Mesendoderm (in vitro differentiated cells): ENCODE measurements around the gene VENTX.

Experiments used
- DNase-seq: peaks from one replicate; pipeline ENCODE4 v3.0.0; 2013
- H2AK5ac ChIP-seq: 2 replicates; pipeline ENCODE4 v1.6.1; 2013; ENCODE audit warnings: low read length, inconsistent platforms
- H2BK120ac ChIP-seq: 2 replicates; pipeline ENCODE4 v1.6.1; 2013; ENCODE audit warnings: low read depth, mild to moderate bottlenecking, low read length, moderate library complexity, mixed read lengths
- H2BK15ac ChIP-seq: replicated peaks from 2 replicates; pipeline ENCODE4 v1.6.1; 2013; ENCODE audit warnings: low read depth, mild to moderate bottlenecking, moderate library complexity
- H2BK5ac ChIP-seq: 2 replicates; pipeline ENCODE4 v1.6.1; 2013; ENCODE audit warnings: low read length, inconsistent platforms
- H3K18ac ChIP-seq: 2 replicates; pipeline ENCODE4 v1.6.1; 2013; ENCODE audit warnings: mild to moderate bottlenecking, low read length, mixed read lengths
- H3K23ac ChIP-seq: one replicate; pipeline ENCODE4 v1.6.1; 2013; ENCODE audit warnings: low read length
- H3K27ac ChIP-seq: 2 replicates; pipeline ENCODE4 v1.5.1; 2013; ENCODE audit warnings: low read depth, mild to moderate bottlenecking, inconsistent platforms, low read length, moderate library complexity
- H3K27me3 ChIP-seq: 2 replicates; pipeline ENCODE4 v1.6.1; 2013; ENCODE audit warnings: low read length, control low read depth, mild to moderate bottlenecking, inconsistent platforms; ENCODE audit not compliant: insufficient read depth, poor library complexity
- H3K36me3 ChIP-seq: 2 replicates; pipeline ENCODE4 v1.6.1; 2013; ENCODE audit warnings: low read length, inconsistent platforms; ENCODE audit not compliant: control insufficient read depth, insufficient read depth
- H3K4ac ChIP-seq: one replicate; pipeline ENCODE4 v1.6.1; 2013; ENCODE audit warnings: low read depth, mild to moderate bottlenecking, low read length, moderate library complexity
- H3K4me1 ChIP-seq: 2 replicates; pipeline ENCODE4 v1.6.1; 2013; ENCODE audit warnings: low read depth, low read length, inconsistent platforms; ENCODE audit not compliant: control insufficient read depth
- H3K4me2 ChIP-seq: 2 replicates; pipeline ENCODE4 v1.6.1; 2013; ENCODE audit warnings: low read length
- H3K4me3 ChIP-seq: 2 replicates; pipeline ENCODE4 v1.5.1; 2013; ENCODE audit warnings: mild to moderate bottlenecking, low read length
- H3K56ac ChIP-seq: one replicate; pipeline ENCODE4 v1.6.1; 2013; ENCODE audit warnings: low read length
- H3K79me1 ChIP-seq: 2 replicates; pipeline ENCODE4 v1.6.1; 2013; ENCODE audit warnings: low read length, inconsistent platforms
- H3K79me2 ChIP-seq: 2 replicates; pipeline ENCODE4 v1.6.1; 2013; ENCODE audit warnings: mild to moderate bottlenecking, low read length; ENCODE audit not compliant: control insufficient read depth, insufficient read depth
- H3K9ac ChIP-seq: 2 replicates; pipeline ENCODE4 v1.6.1; 2013; ENCODE audit warnings: low read length, inconsistent platforms
- H4K5ac ChIP-seq: one replicate; pipeline ENCODE4 v1.6.1; 2013; ENCODE audit warnings: low read length
- H4K8ac ChIP-seq: one replicate; pipeline ENCODE4 v1.6.1; 2013; ENCODE audit warnings: low read depth, mild to moderate bottlenecking, control low read depth, low read length, moderate library complexity
- WGBS: extraction: QIAGEN DNeasy Blood & Tissue Kit; methylation state at CpG from one replicate; pipeline ENCODE4 v1.1.7; 2013; ENCODE audit warnings: low lambda C conversion rate, missing lambda C conversion rate; ENCODE audit not compliant: insufficient coverage; ENCODE audit errors: extremely low coverage; 5-methylcytosine and 5-hydroxymethylcytosine counted together

The VENTX gene

DNA sequence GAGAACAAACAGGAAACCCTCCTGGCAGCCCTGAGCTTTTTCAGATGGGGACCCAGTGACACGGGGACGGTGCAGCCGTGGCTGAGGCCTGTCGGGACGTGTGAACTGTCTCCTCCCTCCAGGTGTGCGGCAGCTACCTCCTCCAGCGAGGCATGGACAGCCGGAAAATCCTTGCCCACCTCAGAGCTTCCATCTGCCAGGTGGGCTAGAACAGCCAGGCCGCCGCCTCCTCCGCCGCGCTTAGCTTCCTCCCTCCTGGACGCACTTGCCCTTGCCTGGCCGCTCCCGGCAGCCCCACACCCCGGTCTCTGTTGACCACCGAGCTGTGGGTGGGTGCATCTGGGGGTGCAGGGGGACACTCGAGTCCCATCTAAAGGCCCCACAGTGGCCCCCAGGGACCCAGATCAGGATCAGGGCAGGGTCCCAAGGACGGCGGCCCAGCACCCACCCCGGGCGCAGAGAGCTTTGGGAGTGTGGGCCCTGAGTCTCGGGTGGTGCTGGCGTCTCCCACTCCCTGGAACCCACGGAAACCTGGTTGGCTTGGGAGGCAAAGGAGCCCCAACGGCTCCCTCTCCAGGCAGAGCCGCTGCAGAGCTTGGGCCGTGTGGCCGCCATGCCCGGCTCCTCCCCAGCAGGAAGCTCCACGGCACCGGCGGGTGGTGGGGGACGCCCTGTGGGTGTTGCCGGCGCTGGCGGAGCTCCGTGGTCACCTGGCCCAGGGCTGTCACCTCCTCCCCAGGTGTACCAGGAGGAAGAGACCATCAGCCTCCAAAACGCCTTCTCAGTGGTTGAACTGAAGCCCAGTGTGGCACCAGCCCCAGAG is 40.5 kb upstream of the VENTX start:
- H3K27ac ChIP-seq: no peak overlapping the region
- no peak overlapping the region for H2BK5ac ChIP-seq
- DNase-seq: no peak
- H2AK5ac ChIP-seq: no peak overlapping the region
- no peaks in the 10 kb centered on the region for H3K4me1 ChIP-seq
- no peaks in the 10 kb centered on the region for H3K79me1 ChIP-seq
- no peak overlapping the region for H2BK120ac ChIP-seq
- H3K4me3 ChIP-seq: no peak overlapping the region
- no peak overlapping the region for H3K4ac ChIP-seq
- no peak overlapping the region for H3K56ac ChIP-seq
- no peaks in the 10 kb centered on the region for H3K36me3 ChIP-seq
- H3K27me3 ChIP-seq: no peaks in the 10 kb centered on the region
- H2BK15ac ChIP-seq: no peak overlapping the region
- no peak overlapping the region for H4K5ac ChIP-seq
- H3K4me2 ChIP-seq: no peak overlapping the region
- H3K79me2 ChIP-seq: no peaks in the 10 kb centered on the region
- no CpG with 5 or more reads among the region's 40 CpGs for WGBS
- H3K23ac ChIP-seq: no peak overlapping the region
- no peak overlapping the region for H3K18ac ChIP-seq
- H4K8ac ChIP-seq: no peak overlapping the region
- no peak overlapping the region for H3K9ac ChIP-seq

DNA sequence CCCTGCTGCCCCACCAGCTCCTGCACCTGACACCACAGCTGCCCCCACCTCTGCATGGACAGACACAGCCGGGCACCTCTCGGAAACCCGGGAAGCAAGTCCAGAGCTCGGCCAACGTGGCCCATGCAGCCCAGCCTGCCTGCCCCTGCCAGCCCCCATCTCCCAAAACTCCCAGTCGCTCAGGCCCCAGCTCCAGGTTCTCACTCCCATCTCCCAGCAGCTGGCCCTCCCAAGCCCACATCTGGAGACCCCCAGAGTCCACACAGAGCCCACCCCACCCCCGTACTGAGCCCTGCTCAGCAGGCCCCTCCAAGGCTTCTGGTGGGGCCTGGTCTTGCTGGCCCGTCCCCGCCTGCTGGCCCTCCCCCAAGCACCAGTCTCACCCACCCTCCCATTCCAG is 39.9 kb upstream of the VENTX start:
- no peak overlapping the region for H3K9ac ChIP-seq
- H2BK5ac ChIP-seq: no peak overlapping the region
- H2AK5ac ChIP-seq: no peak overlapping the region
- no peak overlapping the region for H3K4me3 ChIP-seq
- no peak overlapping the region for H3K4me2 ChIP-seq
- H3K4ac ChIP-seq: no peak overlapping the region
- no peak for DNase-seq
- no peak overlapping the region for H3K18ac ChIP-seq
- H3K27ac ChIP-seq: no peak overlapping the region
- H2BK120ac ChIP-seq: no peak overlapping the region
- whole genome bisulfite sequencing: no CpG with 5 or more reads among the region's 9 CpGs
- no peaks in the 10 kb centered on the region for H3K36me3 ChIP-seq
- H3K79me1 ChIP-seq: no peaks in the 10 kb centered on the region
- no peaks in the 10 kb centered on the region for H3K79me2 ChIP-seq
- no peak overlapping the region for H3K23ac ChIP-seq
- no peak overlapping the region for H4K8ac ChIP-seq
- no peaks in the 10 kb centered on the region for H3K4me1 ChIP-seq
- H3K27me3 ChIP-seq: no peaks in the 10 kb centered on the region
- no peak overlapping the region for H3K56ac ChIP-seq
- H2BK15ac ChIP-seq: no peak overlapping the region
- H4K5ac ChIP-seq: no peak overlapping the region

DNA sequence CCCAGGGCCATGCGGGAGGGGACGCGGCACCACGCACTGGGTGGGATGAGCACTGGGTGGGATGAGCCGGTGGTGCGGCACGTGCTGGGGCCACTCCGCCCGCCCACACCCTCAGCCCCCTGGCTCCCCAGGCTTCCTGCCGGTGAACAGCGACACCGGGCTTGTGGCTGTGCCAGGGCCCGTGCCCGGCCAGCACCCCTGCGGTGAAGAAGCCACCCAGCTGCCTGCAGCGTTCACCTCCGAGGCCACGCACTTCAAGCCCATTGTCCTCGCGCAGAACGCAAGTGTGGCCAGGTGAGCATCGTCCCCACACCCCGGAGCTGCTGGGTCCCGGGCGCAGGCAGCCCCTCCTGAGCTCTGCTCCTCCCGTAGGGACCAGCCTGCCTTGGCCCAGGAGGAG is 39.4 kb upstream of the VENTX start:
- DNase-seq: no peak
- no peak overlapping the region for H3K23ac ChIP-seq
- H3K4ac ChIP-seq: no peak overlapping the region
- no peak overlapping the region for H3K9ac ChIP-seq
- H3K56ac ChIP-seq: no peak overlapping the region
- no peak overlapping the region for H2AK5ac ChIP-seq
- no peak overlapping the region for H4K8ac ChIP-seq
- H3K4me3 ChIP-seq: no peak overlapping the region
- H2BK5ac ChIP-seq: no peak overlapping the region
- no CpG with 5 or more reads among the region's 26 CpGs for WGBS
- H3K36me3 ChIP-seq: no peaks in the 10 kb centered on the region
- no peaks in the 10 kb centered on the region for H3K79me2 ChIP-seq
- no peak overlapping the region for H4K5ac ChIP-seq
- no peak overlapping the region for H3K18ac ChIP-seq
- no peak overlapping the region for H3K27ac ChIP-seq
- no peak overlapping the region for H2BK15ac ChIP-seq
- no peaks in the 10 kb centered on the region for H3K79me1 ChIP-seq
- H3K27me3 ChIP-seq: no peaks in the 10 kb centered on the region
- H3K4me1 ChIP-seq: no peaks in the 10 kb centered on the region
- H2BK120ac ChIP-seq: no peak overlapping the region
- no peak overlapping the region for H3K4me2 ChIP-seq

DNA sequence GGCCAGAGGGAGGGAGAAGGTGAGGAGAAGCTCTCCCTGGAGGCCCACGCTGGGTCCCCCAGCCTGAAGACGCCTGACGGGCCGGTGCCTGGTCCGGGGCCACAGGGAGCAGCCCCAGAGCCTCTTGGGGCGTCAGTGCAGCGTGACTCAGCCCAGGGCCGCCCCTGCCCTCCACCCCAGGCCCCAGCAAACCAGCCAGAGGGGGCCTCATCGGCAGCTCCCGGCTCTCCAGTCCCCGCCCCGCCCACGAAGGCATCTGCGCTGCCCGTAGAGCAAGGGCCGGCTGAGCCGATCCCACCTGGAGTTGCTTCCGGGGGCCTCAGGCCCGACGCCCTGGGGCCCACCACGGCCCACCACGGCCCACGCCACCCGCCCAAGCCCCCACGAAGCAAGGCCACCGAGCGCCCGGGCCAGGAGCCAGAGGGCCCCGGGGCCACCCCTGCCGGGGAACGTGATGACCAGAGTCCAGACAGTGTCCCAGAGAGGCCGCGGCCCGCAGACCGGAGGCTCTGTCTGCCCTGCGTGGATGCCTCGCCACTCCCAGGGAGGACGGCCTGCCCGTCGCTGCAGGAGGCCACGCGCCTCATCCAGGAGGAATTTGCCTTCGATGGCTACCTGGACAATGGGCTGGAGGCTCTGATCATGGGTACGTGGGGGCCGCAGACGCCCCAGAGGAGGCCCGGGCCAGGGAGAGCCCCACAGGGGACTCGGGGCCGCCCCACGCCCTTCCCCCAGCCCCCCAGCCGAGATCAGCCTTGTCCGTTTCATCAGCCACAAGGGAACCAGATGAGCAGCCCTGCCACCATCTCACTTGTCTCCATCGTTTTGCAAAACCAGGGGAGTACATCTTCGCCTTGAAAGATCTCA is 38.8 kb upstream of the VENTX start:
- H3K4me1 ChIP-seq: no peaks in the 10 kb centered on the region
- H3K79me2 ChIP-seq: no peaks in the 10 kb centered on the region
- no peak overlapping the region for H3K27ac ChIP-seq
- no peak overlapping the region for H3K23ac ChIP-seq
- H3K4ac ChIP-seq: no peak overlapping the region
- no peak overlapping the region for H3K56ac ChIP-seq
- no peaks in the 10 kb centered on the region for H3K36me3 ChIP-seq
- WGBS: no CpG with 5 or more reads among the region's 54 CpGs
- no peak overlapping the region for H3K18ac ChIP-seq
- H3K79me1 ChIP-seq: no peaks in the 10 kb centered on the region
- no peak overlapping the region for H2BK15ac ChIP-seq
- H3K4me3 ChIP-seq: no peak overlapping the region
- H2AK5ac ChIP-seq: no peak overlapping the region
- no peak overlapping the region for H4K8ac ChIP-seq
- no peaks in the 10 kb centered on the region for H3K27me3 ChIP-seq
- no peak overlapping the region for H4K5ac ChIP-seq
- no peak overlapping the region for H3K9ac ChIP-seq
- no peak overlapping the region for H3K4me2 ChIP-seq
- no peak for DNase-seq
- H2BK5ac ChIP-seq: no peak overlapping the region
- no peak overlapping the region for H2BK120ac ChIP-seq

DNA sequence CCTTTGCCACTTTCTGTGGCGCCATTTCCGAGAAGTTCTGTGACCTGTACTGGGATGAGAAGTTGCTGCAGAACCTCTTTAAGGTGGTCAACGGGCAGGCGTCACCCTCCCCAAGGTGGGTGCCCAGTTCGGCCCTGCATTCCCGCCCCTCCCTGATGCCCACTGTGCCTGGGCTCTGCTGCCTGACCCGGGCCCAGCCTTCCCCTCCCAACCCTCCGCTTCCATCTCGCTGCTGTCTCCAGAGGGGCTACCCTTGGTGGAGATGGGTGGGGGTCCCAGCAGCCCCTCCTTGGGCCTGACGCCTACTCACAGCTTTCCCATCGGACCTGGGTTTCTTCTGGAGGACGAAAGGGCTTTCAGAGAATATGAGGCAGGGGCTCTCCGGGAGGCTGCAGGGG is 38.2 kb upstream of the VENTX start:
- no CpG with 5 or more reads among the region's 13 CpGs for WGBS
- Histone ChIP-seq H3K36me3 (no peaks in the 10 kb centered on the region), H3K27ac (no peak overlapping the region), H3K79me2 (no peaks in the 10 kb centered on the region), H3K27me3 (no peaks in the 10 kb centered on the region), H3K56ac (no peak overlapping the region), H3K9ac (no peak overlapping the region), H3K4ac (no peak overlapping the region), H3K4me2 (no peak overlapping the region), H2AK5ac (no peak overlapping the region), H2BK15ac (no peak overlapping the region), H4K8ac (no peak overlapping the region), H3K4me3 (no peak overlapping the region), H4K5ac (no peak overlapping the region), H3K23ac (no peak overlapping the region), H3K18ac (no peak overlapping the region), H3K79me1 (no peaks in the 10 kb centered on the region), H2BK120ac (no peak overlapping the region), H3K4me1 (no peaks in the 10 kb centered on the region), H2BK5ac (no peak overlapping the region)
- no peak for DNase-seq
